NCI-H187 treated with DMSO at 0.1 percent for 48 hours (cell line): ENCODE results near the gene GPANK1.

Experiments used
- DNase-seq: peaks from one replicate; lab custom pipeline; 2025; lab: John Stamatoyannopoulos, UW

The GPANK1 gene

DNA sequence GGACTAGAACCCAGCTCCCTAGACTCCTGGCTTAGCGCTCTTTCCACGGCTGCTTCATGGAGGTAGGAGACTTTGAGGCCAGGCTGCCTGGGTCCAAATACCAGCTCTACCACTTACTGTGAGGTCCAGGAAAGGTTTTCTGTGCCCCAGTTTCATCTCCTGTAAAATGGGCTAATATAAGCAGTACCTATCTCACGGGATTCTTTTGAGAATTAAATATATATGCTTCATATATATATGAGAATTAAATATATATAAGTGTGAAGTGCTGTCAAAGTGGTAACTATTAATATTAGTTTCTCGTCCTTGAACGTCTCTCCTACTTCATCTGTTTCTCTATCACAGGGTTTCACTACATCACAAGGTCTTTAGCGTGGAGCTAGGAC, 26.3 kb upstream of the GPANK1 start:
- no peak for DNase-seq

DNA sequence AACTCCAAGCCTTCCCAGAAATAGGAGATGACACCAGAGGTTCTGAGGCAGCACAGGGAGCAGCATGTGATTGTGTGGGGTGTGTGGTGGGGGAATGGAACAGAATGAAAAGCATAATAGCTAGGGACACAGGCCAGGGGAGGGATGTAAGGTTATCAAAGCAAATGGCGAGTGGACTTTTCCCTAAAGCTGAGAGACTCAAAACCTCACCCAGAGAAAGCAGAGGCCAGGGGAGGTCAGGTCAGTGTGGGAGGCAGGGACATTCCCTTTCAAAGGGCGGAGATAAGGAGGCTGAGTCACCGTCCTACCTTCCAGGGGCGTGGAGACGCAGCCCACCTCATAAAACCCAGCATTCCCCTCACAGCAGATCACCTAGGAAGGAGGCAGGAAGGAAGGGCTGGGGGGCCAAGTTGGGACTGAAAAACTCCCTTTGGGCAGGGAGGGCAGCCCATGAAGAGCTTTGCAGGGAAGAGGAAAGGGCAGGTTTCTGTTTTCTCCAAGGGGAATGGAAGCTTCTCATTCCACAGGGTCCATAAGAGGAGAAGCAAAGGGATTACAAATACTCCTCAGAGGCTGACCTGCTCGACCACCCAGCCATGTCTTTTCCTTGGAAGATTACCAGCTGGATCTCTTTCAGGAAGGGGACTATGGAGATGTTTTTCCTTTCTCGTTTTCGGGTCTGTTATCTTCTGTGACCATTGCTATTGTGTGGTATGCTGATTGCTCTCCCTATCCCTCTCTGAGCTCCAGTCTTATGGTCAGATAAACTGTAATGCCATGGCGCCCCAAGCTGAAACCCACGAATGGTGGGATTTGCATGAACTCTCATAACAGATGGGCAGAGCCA, 25.7 kb upstream of the GPANK1 start:
- no peak for DNase-seq

DNA sequence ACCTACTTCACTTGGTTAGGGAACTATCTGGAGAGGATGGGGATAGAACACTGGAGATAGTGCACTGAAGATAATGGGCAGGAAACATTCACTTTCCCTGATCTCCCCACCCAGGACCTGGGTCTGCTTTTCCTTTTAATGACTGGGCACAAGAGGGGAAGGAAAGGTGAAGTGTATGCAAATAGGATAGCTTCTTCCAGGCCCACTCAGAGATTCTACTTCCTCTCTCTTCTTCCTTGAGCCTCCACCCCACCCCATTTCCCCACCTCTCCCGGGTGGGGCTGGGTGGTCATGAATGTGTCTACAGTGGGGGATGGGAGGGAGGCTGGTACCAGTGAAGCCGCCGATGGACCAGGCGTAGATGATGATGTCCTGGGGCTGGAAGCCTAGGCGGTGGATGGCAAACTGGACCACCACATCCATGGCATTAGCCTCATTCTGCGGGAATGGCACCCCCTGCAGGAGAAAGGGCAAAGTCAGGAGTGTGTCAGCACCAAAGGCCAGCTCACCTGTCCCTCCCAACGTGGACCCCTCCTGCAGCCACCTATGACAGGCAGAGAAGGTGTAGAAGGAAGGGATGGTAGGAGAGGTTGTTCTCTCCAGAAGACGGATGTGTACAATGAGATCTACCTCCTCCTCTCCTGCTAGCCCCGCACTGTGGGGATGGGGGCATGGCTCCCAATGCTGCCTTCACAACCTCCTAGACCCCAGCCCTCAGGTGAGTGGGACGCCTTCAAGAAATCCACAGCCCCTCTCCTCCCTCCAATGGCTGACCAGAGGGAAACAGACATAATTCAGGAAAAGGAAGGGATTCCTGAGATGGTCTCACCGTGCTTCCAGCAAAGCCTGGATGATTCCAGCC, 24.7 kb upstream of the GPANK1 start:
- DNase-seq, result no peak

DNA sequence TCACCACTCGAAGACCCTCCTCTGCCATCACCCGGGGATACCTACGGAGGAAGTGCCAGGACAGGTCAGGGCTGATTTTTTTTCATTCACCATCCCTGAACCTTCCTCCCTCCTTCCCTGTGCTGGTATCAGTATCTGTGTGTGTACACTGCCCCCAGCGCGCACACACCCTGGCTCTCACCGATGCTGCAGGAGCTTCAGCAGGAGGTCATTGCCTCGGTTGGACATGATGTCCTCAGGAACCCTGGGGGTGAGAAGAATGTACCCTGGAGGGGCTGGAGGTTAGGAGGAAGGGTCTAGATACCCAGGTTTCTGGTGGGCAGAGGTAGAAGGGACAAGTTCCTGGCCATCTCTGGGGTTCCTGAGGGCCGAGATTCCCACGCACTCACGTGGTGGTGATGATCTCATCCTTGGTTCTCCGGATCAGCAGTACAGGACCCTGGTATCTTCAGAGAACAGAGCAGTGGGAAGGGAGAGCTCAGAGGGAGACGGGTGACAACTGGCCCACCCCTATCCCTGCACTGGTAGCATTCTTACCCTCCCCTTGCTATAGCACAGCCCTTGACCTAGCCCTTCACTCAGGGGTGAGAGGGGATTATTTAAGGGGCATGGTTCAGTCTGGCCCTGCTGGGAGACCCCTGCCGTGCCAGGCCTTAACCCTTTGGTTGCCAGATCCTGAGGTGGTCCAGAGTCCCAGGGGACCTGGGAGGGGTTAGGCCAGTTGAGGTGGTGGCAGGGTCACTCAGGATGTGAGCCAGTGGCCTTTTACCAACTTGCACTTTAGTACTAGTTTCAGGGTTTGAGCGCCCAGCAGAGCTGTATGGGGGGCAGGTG, 23.3 kb upstream of the GPANK1 start:
- no peak for DNase-seq

DNA sequence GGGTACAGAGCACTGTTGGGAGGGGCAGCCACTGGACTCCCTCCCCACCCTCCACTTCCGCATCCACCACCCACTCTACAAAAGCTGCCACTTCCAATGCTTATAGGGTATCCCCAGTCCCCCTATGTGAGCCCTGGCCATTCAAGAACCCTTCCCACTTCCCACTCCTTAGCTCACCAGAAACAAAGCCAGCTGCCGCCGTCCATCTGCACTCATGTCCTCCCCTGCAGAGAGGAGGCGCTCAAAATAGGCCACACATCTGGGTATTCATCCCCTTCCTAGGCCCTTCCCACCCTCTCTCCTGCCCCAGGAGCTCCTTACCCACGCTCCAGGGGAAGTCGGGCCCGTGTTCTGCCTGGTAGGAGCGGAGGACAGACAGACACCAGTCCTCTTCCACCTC, 22.5 kb upstream of the GPANK1 start:
- DNase-seq, result no peak

DNA sequence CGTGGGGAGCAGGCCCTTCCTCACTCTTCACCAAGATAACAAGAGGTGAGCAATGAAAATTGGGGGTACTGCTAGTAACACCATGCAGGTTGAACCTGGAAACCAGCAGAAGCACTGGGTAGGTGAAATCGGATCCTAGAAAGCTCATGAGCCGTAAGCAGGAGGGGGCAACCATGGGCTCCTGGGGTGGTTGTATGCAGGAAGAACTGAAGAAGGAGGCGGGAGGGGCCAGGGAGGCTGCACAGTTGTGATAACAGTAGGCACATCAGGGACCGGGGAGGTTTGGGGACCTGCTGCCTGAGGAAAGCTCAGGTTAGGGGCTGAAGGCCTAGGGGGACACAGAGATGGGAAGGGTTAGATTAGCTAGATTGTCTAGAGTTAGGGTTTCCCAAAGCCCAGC, 21.7 kb upstream of the GPANK1 start:
- DNase-seq, result no peak

DNA sequence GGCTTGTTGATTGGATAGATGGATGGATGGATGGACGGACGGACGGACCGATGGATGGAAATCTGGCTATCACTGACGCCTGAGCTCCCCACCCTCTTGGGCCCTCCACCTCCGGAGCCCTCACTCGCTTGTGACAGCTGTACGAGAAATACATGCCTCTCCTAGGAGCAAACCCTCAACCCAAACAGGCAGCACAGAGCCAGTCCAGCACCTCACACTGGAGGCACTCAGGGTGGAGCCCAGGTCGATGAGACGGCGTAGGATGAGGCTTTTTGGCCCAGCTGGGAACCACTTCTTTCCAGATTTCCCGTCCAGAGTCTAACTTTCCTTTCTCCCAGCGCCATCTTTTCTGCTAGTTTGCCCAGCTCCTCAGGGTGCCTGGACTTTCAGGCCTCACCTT, 18.8 kb upstream of the GPANK1 start:
- no peak for DNase-seq

DNA sequence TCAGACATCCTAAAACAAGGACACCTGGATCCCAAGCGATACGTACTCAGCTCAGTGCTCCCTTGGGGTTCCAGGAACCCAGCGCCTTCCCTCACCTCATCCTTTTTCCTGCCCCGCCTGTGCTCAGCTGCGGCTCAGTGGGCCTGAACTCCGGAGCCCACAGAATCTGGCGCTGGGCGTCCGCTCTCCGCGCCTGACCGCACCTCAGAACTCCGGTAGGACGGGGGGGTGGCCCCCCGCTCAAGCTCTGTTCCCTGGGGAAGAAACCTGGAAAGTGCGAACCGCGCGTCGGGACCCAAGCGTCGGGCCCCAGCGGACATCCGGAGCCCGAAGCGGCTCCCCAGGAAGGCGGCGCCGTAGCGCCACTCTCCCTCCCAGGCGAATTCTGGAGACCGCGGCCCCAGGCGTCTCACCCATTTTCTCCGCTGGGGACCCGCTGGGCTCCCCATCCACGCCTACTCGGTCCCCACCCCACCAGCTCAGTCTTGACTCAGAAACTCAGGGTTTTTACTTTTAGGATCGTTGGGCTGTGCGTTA, 16.4 kb upstream of the GPANK1 start:
- no peak for DNase-seq

DNA sequence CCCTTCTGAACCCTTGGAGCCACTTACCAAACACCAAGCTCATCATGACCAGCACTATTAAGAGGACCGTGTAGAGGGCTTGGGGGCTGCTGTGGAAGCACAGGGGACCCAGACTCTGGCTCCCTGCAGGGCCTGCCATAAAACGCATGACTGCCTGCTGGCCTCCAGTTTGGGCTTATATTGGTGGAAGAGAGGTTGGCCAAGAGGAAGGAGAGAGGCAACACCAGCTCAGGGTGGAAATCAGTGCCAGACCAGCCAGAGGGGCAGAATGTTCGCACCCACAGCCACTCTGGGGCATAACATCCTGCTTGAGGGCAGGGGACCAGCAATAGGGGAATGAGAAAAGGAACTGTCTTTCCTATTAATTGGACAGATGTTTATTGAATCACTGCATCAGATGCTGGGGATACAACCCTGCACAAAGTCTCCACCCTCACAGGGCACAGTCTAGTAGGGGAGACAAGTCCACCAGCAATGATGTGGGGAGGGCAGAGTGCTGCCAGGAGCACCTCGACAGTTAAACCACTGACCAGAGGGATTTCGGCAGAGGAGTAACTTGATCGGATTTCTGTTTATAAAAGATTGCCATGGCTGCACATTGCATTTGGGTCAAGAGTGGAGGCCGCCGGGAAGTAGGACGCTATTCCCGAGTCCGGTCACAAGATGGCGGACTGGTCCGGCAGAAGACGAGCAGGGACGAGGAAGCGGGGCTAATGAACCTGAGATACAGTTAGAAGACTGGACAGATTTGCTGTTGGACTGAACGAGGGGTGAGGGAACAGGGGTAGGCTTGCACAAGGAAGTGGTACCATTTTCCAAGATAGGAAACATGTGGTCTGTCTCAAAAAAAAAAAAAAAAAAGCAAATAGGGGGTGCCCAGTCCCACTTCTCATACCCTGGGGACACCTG, 15.7 kb upstream of the GPANK1 start, which contains the start of gene LY6G5C:
Gene LY6G5C (minus strand): TSS at position 842 of the 909 bp plus-strand sequence. CDS start 694 bp downstream, at position 148.
- peak; percentile 34 for DNase-seq

DNA sequence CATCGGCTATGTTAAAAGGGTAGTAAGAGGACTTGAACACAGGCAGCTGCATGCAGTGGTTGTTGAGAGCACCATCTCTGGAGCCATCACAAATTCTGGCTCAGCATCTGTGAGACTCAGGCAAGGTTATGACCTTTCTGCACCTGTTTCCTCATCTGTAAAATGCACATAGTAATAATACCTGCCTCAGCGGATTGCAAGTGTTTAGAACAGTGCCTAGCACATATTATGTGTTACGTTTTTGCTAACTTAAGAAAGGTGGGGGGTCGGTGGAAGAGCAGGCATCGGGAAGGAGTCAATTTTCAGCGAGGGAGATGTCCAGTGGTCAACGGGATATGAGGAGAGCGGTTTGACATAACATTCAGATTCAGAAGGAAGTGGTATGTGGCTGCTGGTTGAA, 13.2 kb upstream of the GPANK1 start:
- no peak for DNase-seq

DNA sequence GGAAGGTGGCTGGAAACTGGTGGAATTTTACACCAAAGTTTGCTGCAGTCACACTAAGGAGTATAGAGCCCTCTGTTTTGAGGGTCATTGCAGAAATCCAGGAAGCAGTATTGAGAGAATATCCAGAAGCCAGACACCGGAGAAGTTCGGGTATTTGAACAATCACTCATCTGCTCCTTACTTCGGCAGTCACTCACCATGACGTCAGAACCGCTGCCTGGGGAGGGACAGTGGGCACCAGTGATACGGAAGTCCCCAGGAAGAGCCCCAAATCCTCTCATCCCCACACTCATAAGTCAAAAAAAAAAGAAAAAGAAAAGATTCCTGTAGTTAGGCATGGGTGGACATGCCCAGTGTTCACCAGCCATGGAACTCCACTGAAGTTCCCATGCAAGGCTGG, 12.1 kb upstream of the GPANK1 start:
- no peak for DNase-seq

DNA sequence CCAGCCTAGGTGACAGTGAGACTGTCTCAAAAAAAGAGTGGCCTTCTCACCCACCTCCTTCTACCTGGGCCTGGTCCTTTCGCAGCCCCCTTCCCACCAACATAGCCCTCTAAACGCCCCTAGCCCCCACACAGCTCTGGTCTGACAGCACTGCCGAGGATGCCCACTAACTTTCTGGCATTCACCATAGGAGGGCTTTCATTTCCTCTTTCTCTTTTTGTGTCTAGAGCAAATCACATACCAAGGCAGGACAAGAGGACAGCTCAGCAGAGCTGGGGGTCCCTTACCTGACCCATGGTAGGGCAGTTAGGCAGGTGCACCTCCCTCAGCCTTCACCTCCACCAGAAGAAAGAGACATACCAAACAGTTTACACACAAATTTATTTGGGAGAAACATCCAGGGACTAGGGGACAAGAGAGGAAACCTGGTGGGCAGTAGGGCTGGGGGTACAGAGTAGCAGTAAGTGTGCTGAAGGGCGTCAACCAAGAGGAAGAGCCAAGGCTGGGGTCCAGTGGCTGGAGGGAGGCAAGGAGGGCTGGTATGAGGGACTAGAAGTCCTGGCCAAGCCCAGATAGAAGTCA, 11.6 kb upstream of the GPANK1 start:
- no peak for DNase-seq

DNA sequence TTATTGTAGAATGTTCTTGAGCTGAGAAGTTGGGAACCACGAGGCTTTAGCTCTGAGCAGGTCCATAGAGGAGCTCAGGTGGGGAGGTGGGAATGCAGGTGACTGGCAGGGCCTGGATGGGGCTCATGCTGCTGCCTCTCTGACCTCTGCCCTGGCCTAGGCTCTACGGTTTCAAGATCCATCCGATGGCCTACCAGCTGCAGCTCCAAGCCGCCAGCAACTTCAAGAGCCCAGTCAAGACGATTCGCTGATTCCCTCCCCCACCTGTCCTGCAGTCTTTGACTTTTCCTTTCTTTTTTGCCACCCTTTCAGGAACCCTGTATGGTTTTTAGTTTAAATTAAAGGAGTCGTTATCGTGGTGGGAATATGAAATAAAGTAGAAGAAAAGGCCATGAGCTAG, 4.9 kb upstream of the GPANK1 start, which contains the start of gene LY6G5B:
Gene LY6G5B (plus strand): TSS at position 301 of the 400 bp plus-strand sequence. CDS start 975 bp downstream, outside the sequence.
- DNase-seq, result no peak

DNA sequence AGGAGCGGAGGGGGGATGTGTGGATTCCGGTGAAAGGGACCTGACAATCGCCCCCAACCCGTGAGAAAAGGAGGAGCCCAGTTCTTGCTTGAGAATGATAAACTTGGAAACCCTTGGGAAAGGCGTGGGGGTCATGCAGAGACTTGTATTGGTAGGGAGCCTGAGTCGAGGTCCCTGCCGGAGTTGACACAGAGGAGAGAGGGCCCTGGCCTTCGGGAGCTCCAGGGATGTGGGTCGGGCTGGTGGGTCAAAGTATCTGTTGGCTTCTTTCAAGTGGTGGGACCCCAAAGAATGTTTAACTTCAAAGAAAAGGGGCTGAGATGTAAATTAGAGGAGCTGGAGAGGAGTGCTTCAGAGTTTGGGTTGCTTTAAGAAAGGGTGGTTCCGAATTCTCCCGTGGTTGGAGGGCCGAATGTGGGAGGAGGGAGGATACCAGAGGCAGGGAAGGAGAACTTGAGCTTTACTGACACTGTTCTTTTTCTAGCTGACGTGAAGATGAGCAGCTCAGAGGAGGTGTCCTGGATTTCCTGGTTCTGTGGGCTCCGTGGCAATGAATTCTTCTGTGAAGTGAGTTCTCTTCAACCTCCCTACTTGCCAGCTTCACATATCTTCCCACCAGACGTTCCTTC, 1.7 kb upstream of the GPANK1 start:
- DNase-seq, result no peak

DNA sequence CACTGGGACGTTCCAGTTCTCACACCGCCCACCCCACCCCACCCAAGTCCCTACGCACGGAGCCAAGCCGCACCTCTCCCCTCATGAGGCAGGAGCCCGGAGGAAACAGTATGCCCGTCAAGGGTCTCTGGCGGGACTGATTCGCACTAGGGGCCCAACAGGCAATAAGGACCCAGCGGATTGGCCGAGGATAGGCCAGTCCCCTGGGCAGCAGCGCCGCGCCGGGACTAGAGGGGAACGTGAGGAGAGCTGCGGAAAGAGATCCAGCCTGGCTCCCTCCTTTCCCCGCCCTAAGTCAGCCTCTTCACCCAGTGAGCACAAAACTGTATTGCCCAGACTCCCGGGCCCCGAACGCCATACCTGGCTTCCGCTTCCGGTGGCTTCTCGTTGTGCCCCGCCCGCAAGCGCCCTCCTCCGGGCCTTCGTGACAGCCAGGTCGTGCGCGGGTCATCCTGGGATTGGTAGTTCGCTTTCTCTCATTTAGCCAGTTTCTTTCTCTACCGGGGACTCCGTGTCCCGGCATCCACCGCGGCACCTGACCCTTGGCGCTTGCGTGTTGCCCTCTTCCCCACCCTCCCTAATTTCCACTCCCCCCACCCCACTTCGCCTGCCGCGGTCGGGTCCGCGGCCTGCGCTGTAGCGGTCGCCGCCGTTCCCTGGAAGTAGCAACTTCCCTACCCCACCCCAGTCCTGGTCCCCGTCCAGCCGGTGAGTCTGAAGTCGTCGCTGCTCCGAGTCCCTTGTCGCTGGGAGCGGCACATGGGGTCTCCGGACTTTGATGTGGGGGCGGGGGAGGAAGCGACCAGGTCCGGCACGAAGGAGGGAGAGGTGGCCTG, 922 bp upstream of the GPANK1 start, which contains the start of gene CSNK2B:
Gene CSNK2B (plus strand): TSS at position 580 of the 836 bp plus-strand sequence. CDS start 752 bp downstream, outside the sequence.
- DNase-seq, result peak; percentile 84

DNA sequence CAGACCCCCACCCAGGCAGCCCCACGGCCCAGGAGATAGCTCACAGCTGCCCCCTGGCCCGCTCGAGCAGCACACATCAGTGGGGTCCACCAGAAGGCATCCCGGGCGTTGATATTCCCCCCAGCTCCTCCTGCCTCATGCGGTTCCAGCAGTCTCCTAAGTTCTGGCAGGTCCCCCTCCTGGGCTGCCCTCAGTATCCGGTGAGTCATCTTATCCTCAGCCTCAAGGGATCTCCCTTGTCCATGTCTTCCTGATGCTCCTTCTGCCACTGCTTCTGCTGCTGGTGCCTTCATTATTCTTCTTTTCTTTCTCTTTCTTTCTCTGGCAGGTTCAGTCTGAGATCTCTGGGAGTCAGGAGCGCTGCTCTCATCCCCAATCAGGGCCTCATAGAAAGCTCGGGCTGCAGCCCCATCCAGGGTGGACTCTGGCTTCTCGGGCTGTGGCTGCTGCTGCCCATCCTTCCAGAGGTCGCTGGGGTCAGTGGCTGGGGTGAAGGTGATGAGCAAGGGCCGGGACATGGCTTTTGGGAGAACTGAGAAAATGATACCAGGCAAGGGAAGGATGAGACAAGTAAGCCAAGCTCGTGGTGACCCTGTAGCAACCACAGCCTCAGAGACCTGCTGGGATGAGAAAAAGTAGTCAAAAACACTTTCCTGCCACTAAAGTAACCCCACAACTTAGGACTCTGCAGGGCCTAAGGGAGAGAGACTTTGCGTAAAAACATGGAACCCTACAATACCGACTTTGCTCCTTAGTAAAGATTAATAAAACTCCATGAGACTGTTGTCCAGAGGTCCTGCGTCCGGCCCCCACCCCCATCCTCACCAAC, 622 bp downstream of the GPANK1 start:
- DNase-seq, result no peak

DNA sequence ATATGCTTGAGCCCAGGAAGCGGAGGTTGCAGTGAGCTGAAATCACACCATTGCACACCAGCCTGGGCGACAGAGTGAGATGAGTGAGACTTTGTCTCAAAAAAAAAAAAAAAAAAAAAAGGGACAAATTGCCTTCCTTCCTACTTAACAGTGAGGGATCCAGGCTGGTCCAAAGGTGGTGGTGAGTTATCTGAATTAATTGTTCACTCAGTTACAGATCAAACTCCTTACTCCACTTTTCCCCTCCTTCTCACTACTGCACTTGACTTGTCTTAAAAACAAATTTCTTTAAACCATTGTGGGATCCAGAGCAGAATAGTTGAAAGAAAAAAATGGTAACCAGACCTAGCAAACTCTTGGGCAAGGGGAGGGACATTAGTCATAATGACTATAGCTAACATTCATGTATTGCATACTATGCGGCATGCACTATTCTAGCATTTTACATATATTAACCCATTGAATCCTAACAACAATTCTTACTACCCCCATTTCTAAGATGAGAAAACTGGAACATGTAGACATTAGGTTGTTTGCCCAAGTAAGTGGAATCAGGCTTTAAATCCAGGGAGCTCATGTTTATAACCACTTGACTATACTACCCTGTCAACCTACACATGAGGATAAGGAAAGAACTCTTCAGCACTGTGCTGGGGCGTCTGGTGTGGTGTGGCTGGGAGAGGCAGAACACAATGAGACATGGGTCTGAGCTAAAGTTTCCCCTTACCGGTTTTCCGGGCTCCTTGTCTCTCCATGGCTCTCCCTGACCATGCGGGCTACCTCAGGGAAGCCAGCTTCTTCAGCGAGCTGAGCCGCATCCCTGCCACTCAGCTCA, 1.5 kb downstream of the GPANK1 start:
- no peak for DNase-seq
